GM21360 (cell line): ENCODE measurements around the gene HIVEP3.
"Not testable (repeated sequence)": the region's sequence is repeated elsewhere in the genome, so short reads cannot be mapped to it uniquely, and the experiment has no call there.

ENCODE experiments used
- ATAC-seq: cut with Tn5 transposase; IDR thresholded peaks from one replicate; pipeline ENCODE4 v1.9.1; 2021; ENCODE audit warnings: mild to moderate bottlenecking, moderate library complexity; ENCODE audit not compliant: unreplicated experiment

Gene HIVEP3

DNA sequence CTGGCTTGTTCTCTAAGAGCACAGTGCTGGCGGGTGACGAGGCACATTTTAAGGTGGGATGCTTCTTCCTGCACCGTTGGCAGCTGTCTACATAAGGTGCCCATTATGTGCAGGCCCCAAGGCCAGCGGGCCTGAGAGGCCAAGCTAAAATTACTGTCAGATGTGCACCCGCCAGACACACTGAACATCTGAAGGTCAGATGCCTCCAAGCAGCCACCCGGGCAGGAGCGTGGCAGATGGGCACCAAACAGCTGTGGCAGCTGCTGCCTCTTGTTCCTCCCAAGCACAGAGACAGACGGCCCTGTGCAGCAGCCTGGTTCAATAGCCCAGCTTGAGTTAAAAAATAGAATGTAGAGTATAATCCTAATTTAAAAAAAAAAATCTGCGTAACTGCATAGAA is 222.3 kb downstream of the HIVEP3 start:
- no peak for ATAC-seq

DNA sequence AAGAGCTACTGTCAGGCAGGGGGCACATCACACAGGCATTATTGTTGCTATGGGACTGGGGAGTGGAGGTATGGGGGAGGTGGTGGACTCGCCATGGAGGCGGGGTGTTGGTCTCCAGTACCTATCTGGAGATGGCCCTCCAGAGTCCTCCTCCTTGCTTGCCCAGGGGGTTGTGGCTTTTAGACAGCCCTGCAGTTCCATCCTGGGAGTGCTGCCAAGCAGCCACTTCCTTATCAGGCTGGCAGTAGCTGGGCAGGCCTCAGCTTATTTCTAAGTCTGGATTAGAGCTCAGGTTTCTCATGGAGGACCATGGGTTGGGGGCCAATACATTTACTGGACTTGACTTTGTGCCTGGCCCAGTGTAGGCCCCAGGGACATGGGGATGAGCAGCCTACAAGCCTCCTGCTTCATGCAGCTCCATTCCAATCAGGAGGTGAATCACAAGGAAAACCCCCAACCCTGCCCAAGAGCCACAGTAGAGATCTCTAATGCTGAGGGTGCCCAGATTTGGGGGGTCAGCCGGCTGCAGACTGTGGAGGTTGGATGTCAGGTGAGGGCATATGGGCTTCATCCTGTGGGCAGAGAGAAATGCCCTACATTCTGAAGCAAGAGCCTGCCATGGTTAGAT is 223.5 kb downstream of the HIVEP3 start:
- ATAC-seq: no peak

DNA sequence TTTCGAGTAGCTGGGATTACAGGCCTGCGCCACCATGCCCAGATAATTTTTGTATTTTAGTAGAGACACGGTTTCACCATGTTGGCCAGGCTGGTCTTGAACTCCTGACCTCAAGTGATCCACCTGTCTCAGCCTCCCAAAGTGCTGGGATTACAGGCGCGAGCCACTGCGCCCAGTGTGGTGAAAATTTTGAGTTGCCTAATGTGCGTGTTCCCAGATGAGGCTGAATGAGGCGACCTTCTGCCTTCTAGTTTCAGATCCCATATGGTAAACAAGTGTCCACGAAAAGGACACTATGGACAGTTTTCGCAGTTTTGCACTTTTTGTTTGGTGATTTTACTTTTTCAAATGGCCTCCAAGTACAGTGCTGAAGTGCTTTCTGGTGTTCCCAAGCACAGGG is 226.8 kb downstream of the HIVEP3 start:
- not testable (repeated sequence) for ATAC-seq

DNA sequence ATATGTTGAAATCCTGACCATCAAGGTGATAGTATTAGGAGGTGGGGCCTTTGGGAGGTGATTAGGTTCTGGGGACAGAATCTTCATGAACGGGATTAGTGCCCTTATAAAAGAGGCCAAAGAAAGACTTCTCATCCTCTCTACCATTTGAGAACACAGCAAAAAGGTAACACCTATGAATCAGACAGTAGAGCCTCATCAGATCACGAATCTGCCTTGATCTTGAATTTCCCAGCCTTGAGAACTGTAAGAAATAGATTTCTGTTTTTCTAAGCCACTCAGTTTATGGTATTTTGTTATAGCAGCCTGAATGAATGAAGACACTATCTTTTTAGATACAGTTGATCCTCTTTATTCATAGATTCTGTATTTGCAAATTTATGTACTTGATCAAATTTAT is 227.3 kb downstream of the HIVEP3 start:
- ATAC-seq: no peak

DNA sequence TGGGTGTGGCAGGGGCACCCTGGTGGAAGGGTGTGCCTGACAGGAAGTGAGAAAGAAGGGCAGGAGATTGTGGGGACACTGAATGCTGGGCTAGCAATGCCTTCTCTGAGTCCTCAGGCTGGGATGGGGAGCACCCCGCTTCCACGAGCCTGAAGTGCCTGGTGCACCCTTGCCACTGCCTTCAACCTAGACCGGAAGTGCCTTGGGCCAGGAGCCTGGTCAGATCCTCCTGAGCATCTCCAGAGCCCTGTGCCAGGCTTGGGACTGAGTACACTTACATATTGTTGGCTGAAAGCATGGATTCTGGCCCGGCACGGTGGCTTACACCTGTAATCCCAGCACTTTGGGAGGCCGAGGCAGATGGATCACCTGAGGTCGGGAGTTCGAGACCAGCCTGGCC is 228.4 kb downstream of the HIVEP3 start:
- no peak for ATAC-seq

DNA sequence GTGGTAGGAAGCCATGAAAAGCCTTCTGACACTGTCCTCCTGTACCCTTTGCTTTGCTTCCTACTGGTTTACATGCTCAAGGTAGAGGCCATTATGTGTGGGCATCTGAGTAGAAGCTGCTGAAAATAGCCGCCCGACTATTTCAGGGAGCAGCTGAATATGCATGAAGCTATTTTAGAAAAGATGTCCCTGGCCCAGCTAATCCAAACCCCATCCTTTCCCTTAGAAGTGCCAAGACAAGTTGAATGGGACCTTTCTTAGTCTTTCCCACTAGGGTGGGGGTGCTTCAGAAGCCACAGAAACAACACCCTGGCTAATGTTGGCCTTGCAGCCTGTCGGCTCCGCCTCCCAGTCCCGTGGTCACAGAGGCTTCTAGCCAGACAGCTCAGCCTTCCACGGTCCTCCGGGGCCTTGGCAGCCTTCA is 229.2 kb downstream of the HIVEP3 start:
- ATAC-seq: no peak

DNA sequence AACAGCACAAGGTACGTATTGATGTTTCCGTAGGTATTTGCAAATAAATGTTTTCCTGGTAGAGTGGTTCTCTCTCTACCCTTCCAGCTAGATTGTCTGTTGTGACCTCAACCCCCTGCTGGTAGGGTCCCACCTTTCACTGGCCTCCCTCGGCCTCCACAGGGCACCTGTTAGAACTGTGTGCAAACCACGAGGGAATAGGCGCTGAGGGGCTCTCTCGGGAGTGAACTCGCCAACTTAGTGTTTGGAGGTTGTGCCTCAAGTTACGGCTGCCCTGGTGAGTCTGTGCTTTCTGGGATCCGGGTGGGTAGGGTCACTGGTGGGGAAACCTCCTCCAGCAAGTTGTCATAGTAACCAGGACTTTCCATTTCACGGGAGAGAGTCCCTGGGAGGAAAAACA is 229.6 kb downstream of the HIVEP3 start:
- ATAC-seq: no peak

DNA sequence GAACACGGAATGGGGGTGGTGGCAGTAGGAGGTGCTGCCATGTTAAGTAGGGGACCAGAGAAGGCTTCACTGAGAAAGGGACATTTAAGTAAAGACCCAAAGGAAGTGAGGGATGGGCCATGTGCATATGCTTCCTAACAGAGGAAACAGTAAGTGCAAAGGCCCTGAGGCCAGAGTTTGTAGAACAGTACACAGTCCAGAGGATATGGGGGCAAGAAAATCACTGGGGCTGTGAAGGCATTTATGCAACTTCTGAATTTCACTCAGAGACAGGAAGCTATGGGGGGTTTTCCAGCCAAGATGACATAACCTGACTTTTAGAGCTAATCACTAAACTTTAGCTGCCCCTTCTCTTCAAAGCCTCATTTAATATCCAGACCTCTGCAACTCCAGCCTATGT is 231.7 kb downstream of the HIVEP3 start:
- ATAC-seq: no peak

DNA sequence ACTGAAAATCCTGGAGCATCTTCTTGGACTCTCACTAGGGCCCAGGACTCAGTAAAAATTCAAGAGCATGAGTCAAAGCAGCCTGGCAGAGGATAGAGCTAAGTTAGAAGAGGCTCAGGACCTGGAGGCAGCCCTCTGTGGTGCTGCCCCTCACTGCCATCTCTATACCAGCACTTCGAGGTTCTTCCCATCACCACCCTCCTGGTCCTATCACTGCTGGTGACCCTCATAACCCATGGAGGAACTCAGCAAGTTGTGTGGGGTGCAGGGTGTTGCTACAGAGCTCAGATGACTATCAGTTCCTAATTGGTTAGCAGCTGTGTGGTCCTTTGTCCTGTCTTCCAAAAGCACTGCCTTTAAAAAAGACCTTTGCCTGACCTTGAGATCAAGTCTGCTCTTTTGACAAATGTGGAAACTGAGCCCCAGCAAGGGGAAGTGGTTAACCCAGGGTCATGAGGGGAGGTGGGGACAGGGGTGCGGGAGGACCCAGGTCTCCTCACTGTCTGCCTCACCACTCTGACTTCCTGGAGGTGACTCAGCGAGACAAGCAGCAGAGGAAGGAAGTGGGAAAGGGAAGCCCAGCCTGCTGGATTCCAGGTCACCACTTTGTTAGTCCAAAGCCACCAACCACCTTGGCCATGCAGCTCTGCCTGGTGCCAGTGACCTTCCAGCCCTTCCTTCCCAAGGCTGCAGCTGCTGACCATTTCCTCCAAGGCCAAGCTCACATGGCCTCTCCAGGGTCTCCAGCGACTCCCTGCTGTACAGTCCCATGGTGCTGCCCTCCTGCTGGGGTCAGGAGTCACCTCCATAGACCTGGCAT is 234.8 kb downstream of the HIVEP3 start:
- ATAC-seq: no peak

DNA sequence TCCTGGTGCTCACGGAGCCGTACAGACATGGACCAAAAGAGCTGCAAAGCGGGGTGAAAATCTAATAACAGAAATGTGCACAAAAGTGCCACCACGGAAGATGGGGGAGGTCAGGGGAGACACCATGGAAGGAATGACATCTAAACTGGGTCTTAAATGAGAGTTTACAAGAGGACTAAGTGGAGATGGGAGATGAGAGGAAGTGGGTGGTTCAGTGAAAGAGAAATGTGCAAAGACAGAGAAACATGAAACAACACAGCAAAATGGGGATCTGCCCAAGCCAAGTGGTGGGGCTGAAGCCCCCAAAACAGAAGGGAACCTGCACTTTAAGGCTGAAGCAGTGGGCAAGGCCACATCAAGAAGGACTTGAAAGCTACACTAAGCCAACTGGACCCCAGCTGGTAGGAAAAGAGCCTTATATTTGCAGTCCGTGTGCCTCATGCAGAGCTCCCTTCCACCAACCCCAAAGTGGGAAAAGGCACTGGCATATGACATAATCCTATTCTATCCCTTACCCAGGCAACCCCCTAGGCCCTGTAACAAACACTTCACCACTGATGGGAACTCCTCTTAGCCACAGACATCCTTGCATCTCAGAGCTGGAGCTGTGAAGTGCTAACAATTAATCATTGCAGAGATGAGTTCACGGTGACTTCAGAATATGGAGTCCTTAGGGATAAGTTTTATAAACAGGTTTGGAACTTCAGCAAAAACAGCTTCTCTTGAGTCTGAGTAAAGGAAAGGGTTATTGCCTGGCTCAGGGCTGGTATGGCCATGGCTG is 235.7 kb downstream of the HIVEP3 start:
- ATAC-seq: no peak

DNA sequence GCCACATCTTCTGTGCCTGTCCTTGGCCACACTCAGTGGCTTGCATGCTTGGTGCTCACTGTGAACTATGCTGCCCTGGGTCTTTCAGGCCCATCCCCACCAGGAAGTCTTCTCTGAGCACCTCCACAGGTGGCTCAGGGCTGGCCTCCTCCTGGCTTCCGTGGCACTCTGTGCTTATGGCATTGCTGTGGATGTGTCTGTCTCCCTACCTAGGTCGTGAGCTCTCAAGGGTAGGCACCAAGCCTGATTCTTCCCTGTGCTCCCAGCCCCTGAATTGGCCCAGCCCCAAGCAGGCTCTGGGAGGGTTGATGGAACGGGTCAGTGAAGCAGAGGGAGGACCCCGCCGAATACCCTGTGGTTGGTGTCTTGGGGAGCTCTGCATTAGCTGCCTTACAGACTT is 236.6 kb downstream of the HIVEP3 start:
- no peak for ATAC-seq

DNA sequence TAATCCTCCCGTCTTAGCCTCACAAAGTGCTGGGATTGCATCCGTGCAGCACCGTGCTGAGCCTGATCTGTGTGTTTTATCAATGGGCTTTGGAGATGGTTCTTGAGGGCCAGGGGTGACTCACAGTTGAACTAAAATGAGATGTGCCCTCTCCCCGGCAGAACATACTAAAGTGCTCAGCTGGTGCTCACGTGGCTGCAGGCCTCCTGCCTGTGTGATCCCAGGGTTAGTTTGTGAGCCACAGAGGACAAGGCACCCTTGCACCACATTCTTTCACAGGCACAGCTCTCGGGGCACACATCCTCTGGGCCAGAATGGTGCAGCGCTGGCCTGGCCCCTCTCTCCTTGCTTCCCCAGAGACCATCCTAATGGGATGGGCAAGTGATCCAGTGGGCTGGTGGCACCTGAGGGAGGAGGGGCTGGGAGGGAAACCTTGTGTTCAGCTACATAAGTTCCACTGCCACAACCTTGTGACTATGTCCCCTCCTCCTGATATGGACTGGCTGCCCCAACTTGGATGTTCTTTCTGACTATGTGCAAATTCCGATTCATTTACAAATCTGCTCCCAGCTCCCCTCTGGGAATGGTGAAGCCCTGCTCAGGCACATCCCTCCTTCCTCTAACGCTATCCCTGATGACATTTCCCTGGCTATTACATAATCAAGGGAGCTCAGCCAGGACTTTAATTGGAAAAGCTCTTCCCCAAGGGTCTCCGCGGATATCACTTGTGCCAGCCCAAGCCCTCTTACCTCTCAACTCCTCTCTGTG is 237.2 kb downstream of the HIVEP3 start:
- ATAC-seq: no peak

DNA sequence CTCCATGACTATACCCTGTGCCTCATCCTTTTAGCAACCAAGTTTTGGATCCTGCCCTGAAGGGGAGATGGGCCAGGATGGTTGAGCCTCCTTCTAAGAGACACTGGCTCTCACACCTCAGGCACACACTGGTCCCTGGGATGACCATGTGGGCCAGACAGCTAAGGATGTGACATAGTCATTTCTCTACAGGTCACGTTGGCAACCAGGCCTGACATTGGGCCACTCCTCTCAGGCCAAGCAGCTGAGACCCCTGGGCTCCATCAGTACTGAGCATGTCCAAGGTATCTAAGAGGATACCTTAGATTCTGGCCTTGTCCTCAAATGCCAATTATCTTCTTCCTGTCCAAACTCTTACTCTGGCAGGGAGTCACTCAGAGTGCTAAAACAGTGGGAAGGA is 238.7 kb downstream of the HIVEP3 start:
- ATAC-seq: no peak

DNA sequence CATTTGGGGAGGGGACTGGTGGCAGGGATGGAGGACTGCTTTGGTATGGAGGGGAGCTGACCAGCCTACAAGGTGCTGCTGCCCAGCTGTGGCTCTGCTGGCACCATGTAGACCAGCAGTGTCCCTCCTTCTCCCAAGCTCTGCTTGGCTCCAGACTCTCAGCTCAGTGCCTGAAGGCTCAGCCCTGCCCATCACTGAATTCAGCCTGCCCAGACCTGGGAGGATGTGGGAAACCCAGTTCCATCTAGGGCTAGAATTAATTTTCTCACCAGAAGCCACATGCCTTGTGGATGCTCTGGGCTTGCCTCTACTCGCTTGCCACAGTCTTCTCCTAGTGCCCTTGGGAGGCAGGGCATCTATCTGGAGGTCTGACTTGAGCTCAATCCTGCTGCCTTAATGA is 239.2 kb downstream of the HIVEP3 start:
- no peak for ATAC-seq

DNA sequence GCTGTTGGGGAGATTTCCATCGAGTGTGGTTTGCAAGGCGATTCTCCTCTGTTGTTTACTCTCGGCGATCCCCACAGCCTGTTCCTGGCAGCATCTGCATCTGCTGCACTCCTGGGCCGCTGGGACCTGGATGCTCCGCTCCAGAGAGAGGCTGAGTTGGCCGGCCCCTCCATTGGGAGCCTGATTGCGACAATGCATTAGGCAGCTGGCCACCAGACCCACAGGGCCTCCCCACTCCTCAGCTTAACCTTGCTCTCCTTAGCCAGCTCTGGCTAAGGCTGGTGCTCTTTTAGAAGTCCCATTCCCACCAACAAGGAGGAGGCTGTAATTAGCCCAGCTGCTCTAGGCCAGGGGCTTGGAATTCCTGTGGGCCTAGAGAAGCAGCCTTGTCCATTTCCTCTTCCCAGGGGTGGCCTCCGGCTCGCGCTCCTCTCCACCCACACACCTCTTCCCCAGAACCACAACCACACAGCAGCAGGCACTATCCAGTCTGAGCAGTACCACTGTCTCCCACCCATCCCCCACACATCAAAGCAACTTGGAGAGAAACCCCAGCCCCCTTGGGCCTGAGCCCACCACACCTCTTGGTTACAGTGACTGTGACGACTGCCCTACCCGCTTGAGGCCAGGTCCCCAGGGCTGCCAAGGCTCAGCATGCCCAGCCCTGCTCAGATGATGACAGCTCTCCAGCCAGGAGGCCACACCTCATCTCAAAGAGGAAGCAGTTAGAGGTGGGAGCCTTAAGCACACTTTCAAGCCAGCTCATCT is 240.4 kb downstream of the HIVEP3 start:
- no peak for ATAC-seq

DNA sequence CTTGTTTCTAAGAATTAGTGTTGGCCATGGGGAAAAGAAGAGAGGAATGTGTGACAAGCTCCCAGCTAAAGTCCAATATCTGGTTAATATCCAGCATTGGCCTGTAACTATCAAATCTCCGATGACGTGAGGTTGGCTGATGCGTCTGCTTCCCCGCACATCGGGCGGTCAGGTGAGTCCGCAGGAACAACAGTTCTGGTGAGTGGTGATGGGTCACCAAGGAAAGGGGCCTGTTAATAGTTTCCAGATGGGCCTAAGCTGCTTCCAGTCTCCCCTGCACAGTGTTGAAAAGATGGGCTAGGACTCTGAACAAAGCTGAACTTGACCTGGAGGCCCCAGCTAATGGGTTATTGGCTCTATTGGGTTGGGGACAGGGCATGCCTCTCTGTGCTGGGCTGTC is 241.1 kb downstream of the HIVEP3 start:
- ATAC-seq: no peak

DNA sequence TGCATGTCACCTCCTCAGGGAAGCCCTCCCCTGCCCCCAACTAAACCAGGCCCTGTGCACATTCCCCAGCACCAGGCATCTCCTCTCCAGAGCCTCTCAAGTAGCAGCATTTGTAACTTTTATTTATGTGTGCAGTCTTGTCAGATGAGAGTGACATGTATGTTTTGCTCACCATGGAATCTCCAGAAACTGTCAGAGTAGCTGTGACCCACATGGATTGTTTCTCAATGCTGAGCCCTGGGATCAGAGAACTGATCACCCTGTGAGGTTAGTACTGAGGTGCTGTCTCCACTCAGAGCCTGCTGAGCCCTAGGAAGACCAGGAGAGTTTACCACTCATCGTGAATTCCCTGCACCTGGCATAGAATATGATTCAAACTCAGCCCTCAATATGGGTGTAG is 243.3 kb downstream of the HIVEP3 start:
- ATAC-seq: no peak

DNA sequence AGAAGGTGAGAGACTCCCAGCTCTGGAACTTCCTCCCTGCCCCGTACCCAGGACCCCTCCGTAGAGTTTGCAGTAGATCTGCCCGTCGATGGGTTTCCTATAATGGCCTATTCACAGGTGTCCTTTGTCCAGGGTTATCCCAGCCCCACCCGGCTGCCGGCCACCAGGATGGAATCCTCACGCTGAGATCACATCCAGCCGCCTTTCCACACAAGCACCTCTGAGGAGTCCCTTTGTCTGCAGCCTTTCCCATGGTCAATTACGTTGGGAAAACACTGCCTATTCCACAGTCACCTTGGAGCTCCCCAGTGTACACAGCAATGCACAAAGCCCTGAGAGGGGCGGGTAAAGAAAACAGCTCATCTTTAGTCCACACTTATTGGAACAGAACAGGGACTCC is 244.2 kb downstream of the HIVEP3 start:
- no peak for ATAC-seq

DNA sequence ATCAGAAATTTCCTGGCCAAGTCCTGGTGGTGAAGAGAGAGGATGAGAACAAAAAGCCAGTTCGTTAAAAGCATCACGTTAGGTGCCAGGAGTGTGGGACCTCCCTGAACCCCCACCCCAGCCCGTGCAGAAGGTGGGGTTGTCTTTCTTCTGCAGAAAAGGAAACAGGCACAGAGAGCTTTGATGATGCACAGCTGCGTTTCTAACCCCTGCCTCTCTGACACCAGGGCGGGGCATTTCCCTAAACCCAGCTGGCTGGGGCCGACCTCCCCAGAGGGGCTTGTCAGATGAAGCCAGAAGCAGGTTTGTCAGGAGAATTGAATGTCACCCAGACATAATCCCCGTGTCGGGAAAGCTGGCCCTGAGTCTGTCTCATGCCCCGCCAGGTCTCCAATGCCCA is 244.9 kb downstream of the HIVEP3 start:
- no peak for ATAC-seq

DNA sequence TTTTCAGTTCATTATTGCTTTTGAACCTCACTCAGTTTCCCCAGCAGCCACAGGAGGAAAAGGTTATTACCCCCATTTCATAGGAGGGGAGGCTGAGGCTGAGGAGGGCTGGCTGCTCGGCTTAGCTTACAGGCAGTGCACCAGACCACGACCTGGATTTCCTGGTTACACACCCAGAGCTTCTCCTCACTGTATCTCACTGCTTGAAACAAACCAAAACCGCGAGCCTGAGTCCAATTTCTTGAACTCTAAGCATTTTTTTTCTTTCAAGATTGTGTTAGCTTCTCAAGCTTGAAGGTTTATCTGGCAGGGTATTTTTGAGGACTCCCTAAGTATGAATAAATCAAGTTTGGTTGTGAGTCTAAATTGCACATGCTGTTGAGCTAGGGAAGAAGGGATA is 245.3 kb downstream of the HIVEP3 start:
- no peak for ATAC-seq
